Mononuclear cell (primary cell): ENCODE measurements around the gene FANCL. TPM values are rescaled to one million over a fixed set of nuclear protein-coding genes. Genes with fewer than 3 reads are reported as not detected.
"Not testable (repeated sequence)": the region's sequence is repeated elsewhere in the genome, so short reads cannot be mapped to it uniquely, and the experiment has no call there.

Source experiments
- H3K27me3 ChIP-seq: 2 replicates; pipeline ENCODE4 v1.6.0; 2011; ENCODE audit warnings: low read length, control low read depth; ENCODE audit not compliant: insufficient read depth
- H3K4me1 ChIP-seq: 2 replicates; pipeline ENCODE4 v1.5.1; 2011; ENCODE audit warnings: mild to moderate bottlenecking, low read length, control low read depth; ENCODE audit not compliant: insufficient read depth
- H3K4me3 ChIP-seq: 2 replicates; pipeline ENCODE4 v1.5.1; 2011; ENCODE audit warnings: mild to moderate bottlenecking, low read length, moderate library complexity
- H3K9me3 ChIP-seq: 2 replicates; pipeline ENCODE4 v1.5.1; 2011; ENCODE audit warnings: low read depth, mild to moderate bottlenecking, control low read depth, low read length
- total RNA-seq: library from RNA; depleted of rRNA; stranded (reverse); fragments of >200 nt; gene quantifications from one replicate; pipeline ENCODE4 v1.2.3, GENCODE V29; 2012

FANCL gene
- total RNA-seq, 1 donor: 13.7 TPM

GRCh38 chr2:58138396-58139030 lies 102.6 kb downstream of the FANCL start:
- Histone ChIP-seq H3K4me1 (no peaks in the 10 kb centered on the region), H3K4me3 (no peak overlapping the region), H3K27me3 (no peaks in the 10 kb centered on the region)

GRCh38 chr2:58137856-58138255 lies 103.3 kb downstream of the FANCL start:
- Histone ChIP-seq H3K27me3 (no peaks in the 10 kb centered on the region), H3K4me3 (no peak overlapping the region), H3K9me3 (no peaks in the 10 kb centered on the region), H3K4me1 (no peaks in the 10 kb centered on the region)

More at GRCh38 chr2:58138396-58139030, 102.6 kb downstream of the FANCL start:
- H3K9me3 ChIP-seq: no peaks in the 10 kb centered on the region

- H3K4me3 ChIP-seq: no peak overlapping the region
These were observed 103.9 kb downstream of the FANCL start for GRCh38 chr2:58137221-58137620.

DNA sequence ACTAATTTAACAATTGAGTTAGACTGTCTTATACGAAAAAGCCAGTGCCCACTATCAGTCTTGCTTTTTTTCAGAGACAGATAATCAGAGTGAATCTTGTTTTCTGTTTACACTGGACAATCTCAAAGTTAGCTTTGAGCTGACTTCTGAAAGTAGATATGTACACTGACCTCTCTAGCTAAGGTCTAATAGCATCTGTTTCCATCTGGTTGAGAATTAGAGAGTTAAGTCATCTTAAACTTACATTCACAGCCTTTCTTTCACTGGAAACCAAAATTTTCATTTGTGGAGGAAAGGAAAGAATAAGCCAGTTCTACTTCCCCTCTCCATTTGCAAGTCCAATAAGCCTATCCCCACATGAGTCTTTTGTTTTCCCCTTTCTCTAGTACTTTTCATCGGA lies 105.3 kb downstream of the FANCL start:
- no peaks in the 10 kb centered on the region for H3K27me3 ChIP-seq
- no peak overlapping the region for H3K4me3 ChIP-seq
- no peaks in the 10 kb centered on the region for H3K4me1 ChIP-seq
- no peaks in the 10 kb centered on the region for H3K9me3 ChIP-seq

More at GRCh38 chr2:58137221-58137620, 103.9 kb downstream of the FANCL start:
- Histone ChIP-seq H3K27me3 (no peaks in the 10 kb centered on the region), H3K9me3 (no peaks in the 10 kb centered on the region), H3K4me1 (no peaks in the 10 kb centered on the region)

DNA sequence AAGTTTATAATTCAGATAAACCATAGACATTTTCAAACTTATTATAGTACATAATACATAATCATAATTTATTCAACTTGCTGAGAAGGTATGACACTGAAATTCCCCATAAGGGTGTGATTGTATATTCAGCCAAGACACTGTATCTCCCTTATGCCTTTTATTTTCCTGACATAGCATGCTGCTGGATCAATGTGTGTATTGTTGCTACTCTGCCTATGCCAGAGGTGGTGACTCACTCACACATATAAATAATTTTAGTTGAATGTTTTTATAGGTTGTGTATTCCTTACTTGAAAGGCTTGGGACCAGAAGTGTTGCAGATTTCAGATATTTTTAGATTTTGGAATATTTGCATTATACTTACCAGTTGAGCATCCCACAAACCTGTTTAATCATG lies 107.7 kb downstream of the FANCL start:
- Histone ChIP-seq H3K4me1 (no peaks in the 10 kb centered on the region), H3K27me3 (no peaks in the 10 kb centered on the region), H3K9me3 (no peaks in the 10 kb centered on the region), H3K4me3 (no peak overlapping the region)

DNA sequence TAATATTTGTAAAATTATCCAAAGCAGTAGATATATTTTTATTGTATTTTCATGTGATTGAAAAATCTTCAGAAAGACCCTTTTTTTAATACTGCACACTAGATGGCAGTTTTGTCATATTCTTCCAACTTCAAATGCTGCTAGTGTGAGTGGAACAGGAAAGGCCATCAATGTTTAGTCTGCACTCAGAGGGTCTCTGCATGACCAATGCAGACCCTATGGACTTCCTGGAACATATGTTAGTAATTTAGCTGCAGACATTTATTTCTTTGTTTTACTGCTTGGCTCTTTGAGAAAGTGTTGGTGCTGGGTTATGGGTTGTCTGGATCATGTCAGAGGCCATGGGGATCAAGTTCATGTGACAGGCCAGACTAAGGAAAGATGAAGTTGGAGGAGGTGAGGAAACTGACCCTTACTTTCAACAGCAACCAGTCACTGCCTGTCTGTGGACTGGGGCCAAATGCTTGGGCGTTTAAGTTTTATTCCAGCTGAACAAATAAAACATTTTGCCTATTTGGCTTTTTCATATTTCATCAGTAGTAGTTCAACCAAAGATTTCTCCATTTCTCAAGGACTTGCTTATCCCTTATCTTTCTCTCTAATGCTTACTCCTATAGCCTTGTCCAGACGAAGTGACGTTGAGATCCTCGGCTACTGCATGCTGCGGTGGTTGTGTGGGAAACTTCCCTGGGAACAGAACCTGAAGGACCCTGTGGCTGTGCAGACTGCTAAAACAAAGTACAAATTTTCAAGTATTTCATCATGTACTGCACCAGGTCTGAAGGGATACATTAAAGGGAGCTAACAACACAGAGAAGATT lies 109.7 kb downstream of the FANCL start:
- Histone ChIP-seq H3K4me1 (no peaks in the 10 kb centered on the region), H3K27me3 (no peaks in the 10 kb centered on the region), H3K9me3 (no peaks in the 10 kb centered on the region), H3K4me3 (no peak overlapping the region)

- H3K9me3 ChIP-seq: no peaks in the 10 kb centered on the region
- H3K4me3 ChIP-seq: no peak overlapping the region
- no peaks in the 10 kb centered on the region for H3K27me3 ChIP-seq
- no peaks in the 10 kb centered on the region for H3K4me1 ChIP-seq
These were observed 110.9 kb downstream of the FANCL start for GRCh38 chr2:58130238-58130637.

DNA sequence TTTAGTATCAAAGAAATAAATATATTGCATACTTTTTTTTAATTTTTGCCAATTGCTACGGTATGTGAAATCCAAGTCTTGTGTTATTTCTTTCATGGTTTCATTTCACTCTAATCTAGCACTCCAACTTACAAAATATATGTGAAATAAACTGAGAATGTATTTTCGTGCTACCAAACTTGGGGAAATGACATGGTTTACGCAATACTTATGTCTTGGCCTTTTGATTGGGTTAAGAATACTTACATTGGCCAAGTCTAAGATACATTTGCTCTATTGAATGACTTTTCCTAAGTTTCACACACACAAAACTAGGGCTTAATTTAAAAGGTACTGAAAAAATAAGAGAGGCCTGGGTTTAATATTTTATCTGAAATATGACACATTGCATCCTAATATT lies 114.0 kb downstream of the FANCL start:
- Histone ChIP-seq H3K27me3 (no peaks in the 10 kb centered on the region), H3K4me1 (no peaks in the 10 kb centered on the region), H3K9me3 (no peaks in the 10 kb centered on the region), H3K4me3 (no peak overlapping the region)

DNA sequence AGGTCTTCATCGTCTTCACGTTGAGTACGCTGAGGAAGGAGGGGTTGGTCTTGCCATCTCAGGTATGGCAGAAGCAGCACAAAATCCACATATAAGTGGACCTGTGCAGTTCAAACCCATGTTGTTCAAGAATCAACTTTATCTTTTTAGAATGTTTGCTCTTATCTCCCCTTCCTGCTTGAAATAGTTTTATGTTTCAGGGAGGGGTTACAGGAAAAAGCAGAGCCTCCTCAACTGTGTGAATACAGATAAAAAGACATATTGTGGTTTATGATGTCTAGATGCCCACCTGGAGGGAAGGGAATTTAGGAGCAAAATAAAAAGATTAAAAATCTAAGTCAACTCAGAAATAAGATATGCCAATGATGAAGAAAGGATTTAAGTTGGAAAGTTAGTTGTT lies 118.6 kb downstream of the FANCL start:
- Histone ChIP-seq H3K9me3 (no peaks in the 10 kb centered on the region), H3K4me1 (no peaks in the 10 kb centered on the region), H3K27me3 (no peaks in the 10 kb centered on the region), H3K4me3 (no peak overlapping the region)

DNA sequence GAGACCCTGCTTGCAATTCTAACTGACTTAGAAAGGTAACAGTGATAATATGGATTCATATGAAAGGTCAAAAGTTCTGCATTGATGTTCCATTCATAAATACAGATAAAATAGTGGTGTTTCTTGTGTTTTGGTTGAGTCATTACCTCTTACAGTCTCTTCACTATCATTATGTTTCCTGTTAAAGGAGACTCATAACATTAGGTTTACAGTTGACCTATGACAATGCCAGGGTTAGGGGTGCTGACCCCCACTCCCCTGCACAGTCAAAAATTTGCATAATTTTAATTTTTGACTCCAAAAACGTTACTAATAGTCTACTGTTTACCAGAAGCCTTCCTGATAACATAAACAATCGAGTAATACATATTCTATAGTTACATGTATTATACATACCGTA lies 119.1 kb downstream of the FANCL start:
- Histone ChIP-seq H3K4me1 (no peaks in the 10 kb centered on the region), H3K9me3 (no peaks in the 10 kb centered on the region), H3K4me3 (no peak overlapping the region), H3K27me3 (no peaks in the 10 kb centered on the region)

DNA sequence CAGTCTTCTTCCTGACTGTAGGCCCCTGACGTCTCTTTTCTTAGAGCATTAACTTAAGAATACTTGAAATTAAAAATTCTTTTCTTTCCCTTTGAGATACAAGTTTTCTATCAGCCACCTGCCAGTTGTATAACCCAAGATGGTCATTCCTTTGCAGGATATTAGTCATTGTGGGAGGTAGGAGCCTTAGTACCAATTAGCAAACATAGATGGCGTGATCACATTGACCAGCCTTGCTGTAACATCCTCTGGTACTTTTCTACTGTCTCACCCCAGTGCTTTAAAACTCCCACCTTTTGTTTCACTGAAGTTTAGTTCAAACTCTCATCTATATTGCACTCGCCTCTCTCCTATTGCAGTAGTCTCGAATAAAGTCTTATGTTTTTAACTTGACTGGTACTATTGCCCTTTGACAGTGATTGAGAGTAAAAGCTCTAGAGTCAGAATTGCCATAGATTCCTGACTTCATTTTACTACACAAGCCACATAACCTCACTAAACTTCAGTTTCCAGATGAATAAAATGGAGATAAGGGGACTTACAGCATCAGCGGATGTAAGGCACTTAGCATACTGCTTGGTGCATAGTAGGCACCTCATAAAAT lies 120.4 kb downstream of the FANCL start:
- H3K27me3 ChIP-seq: no peaks in the 10 kb centered on the region
- H3K4me1 ChIP-seq: no peaks in the 10 kb centered on the region
- H3K9me3 ChIP-seq: no peaks in the 10 kb centered on the region
- no peak overlapping the region for H3K4me3 ChIP-seq

- H3K4me3 ChIP-seq, H3K27me3 ChIP-seq, H3K9me3 ChIP-seq: not testable (repeated sequence)
- peaks cover 16% of the 10 kb centered on the region for H3K4me1 ChIP-seq
These were observed 127.6 kb downstream of the FANCL start for GRCh38 chr2:58113563-58113962.

DNA sequence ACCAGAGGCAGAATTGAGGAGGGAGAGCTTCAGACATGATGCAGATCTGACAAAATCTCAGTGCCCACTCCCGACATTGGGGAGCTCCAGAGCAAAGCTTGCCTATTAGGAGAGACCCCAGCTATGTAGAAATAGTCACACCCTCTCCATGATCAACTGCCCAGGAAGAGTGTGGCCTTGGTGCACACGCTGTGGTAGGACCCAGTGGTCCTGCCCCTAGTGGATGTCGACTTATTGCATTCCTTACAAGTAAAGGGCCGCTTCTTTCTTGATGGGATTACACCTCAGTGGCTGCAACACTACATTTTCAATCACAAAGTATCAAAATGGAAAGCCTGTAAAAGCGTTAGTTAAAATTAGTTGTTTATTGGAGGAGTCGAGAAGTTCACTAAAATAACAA lies 130.4 kb downstream of the FANCL start:
- no peaks in the 10 kb centered on the region for H3K27me3 ChIP-seq

DNA sequence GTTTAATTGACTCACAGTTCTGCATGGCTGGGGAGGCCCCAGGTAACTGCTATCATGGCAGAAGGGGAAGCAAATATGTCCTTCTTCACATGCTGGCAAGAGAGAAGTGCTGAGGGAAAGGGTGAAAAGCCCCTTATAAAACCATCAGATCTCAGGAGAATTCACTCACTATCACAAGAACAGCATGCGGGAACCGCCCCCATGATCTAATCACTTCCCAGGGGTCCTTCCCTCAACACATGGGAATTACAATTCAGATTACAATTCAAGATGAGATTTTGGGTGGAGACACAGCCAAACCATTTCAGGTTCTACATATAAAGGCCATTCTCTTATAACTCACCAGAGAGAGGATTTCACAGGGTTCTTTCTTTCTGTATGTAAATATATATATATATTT lies 131.6 kb downstream of the FANCL start:
- Histone ChIP-seq H3K4me1 (peaks cover 22% of the 10 kb centered on the region), H3K9me3 (no peaks in the 10 kb centered on the region), H3K27me3 (no peaks in the 10 kb centered on the region), H3K4me3 (no peak overlapping the region)

More for the DNA sequence above, 130.4 kb downstream of the FANCL start:
- Histone ChIP-seq H3K4me3 (no peak overlapping the region), H3K4me1 (peaks cover 22% of the 10 kb centered on the region), H3K9me3 (no peaks in the 10 kb centered on the region)
